GM18873 (cell line): Measurements from ENCODE around the gene GYG1.

ENCODE experiments used
- ATAC-seq: cut with Tn5 transposase; IDR thresholded peaks from one replicate; pipeline ENCODE4 v1.9.1; 2021; ENCODE audit warnings: mild to moderate bottlenecking, moderate library complexity, moderate number of reproducible peaks; ENCODE audit not compliant: unreplicated experiment, low FRiP score

The GYG1 gene

GRCh38 chr3:149016242-149016641, 24.9 kb downstream of the GYG1 start:
- ATAC-seq = no peak

- ATAC-seq = no peak
Measured at GRCh38 chr3:149016669-149017541, 25.6 kb downstream of the GYG1 start.

DNA sequence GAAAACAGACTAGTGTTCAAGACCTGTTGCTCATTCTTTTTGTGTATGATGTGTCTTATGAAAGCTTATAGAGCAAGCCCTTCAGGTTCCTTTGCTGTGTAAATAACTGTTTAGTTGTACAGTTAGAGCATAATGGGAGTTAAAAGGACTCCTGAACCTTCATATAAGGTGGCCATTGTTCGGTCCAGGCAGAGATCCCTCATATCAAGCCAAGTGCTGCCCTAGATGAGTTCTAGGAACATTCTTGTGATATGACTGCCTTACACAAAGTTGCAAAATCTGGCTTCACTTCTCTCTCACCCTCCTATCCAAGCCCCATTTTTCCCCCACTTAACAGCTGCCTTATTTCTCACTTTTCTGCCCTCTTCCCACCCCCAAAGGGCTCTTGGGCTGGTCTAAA, 26.9 kb downstream of the GYG1 start:
- ATAC-seq = no peak

DNA sequence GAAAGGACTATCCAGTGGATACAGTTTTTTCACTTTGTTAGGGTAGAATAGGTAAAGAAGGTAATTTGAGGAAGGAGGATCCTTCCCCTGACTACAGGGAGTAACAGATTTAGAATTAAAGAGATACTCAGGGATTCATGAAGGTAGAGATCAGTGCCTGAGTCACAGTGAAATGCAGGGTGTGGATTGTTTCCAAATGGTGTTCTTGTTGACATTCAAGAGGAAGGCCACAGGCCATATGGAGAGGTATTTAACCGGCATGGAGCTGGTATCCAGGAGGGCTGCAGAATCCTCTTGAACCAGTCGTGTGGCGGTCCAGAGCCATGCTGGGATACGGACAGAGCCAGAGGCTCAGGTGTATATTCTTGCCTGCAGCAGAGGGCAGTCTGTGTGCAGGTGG, 28.2 kb downstream of the GYG1 start:
- ATAC-seq = no peak

GRCh38 chr3:149020196-149020838, 29.0 kb downstream of the GYG1 start:
- no peak for ATAC-seq

- ATAC-seq = no peak
Measured at GRCh38 chr3:149020839-149021252, 29.5 kb downstream of the GYG1 start.

DNA sequence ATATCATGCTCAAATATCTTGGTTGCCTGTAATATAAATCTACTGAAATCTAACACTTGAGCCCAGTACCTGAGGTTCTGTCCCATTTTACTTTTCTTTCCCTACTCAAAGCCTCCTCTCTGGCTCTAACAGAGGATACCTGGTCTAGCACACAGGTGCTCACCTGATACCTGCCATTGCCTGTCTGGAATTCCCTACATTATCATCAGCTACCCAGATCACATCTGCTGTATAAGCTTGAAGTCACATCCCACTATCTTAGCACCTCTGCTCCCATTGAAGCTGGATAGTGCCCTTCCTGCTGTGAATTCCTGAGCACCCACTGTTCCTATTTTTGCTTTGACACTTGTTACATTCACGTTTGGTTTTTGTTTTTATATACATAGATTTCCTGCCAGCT, 30.5 kb downstream of the GYG1 start:
- ATAC-seq = no peak

- ATAC-seq = no peak
Measured at GRCh38 chr3:149023951-149024350, 32.6 kb downstream of the GYG1 start.

- no peak for ATAC-seq
Measured at GRCh38 chr3:149026718-149027117, 35.4 kb downstream of the GYG1 start.

DNA sequence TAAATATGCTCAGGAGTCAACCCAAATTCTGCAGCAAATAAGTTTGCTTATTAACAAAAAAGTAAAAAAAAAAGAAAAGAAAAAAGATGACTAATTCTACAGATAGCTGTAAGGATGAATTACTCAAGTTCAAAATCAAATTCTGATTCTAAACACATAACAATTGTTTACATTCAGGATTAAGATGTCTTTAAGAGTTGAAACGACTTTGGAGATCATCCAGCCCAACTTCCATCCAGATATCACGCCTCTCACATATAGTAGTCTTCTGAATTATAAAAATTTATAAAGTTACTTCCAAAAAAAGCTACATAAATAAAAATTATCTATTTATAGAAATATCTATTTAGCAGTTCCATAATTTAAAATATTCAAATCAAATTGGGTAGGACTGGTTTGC, 39.8 kb downstream of the GYG1 start:
- ATAC-seq = no peak

DNA sequence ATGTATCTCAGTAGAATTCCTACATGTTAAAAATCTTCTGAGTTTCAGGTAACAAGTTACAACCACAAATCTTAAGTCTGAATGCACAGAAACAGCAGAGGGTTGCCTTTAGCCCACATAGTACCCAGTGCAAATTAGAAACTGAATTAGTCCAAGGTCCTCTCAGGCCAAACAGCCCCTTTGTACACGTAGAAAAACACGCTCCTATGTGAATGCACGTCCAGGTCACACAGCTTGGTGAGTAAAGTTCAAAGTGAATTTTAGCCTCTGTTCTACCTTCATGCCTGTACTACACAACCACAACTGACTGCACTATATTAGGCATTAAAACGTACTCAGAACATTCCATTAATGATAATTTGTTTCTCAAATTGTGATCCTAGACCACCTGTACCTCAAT, 46.3 kb downstream of the GYG1 start:
- no peak for ATAC-seq

- no peak for ATAC-seq
Measured at GRCh38 chr3:149038322-149038721, 47.0 kb downstream of the GYG1 start.

DNA sequence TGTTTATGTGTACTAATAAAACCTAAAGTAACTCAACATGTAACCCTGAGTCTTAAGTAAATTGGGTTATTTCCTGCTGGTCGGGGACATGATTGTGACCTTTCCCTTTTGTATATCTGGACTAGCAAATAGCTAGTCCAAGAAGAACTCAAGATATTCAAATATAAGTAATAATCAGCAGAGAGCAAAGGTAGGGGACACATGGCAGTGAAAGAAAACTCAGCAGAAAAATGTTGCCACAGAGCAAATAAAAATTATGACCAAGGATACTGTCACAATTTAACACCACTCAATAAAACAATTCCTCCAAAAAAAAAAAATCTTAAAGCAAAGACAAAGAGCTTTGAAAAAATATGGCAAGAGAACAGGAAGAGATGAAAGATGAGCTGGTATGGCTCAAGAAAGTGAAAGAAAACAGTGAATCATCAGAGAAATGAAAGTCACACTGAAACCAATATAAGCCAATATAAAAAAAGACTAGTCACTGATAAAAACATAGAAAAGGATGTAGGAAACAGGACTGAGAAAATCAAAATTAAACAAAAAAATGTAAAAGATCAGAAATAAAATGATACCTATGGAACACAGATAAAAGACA, 51.5 kb downstream of the GYG1 start:
- ATAC-seq = peak; percentile 79

- ATAC-seq = no peak
Measured at GRCh38 chr3:149044339-149045083, 53.2 kb downstream of the GYG1 start.

GRCh38 chr3:149055575-149055974, 64.2 kb downstream of the GYG1 start:
- no peak for ATAC-seq

- ATAC-seq = no peak
Measured at GRCh38 chr3:149058198-149058597, 66.9 kb downstream of the GYG1 start.

DNA sequence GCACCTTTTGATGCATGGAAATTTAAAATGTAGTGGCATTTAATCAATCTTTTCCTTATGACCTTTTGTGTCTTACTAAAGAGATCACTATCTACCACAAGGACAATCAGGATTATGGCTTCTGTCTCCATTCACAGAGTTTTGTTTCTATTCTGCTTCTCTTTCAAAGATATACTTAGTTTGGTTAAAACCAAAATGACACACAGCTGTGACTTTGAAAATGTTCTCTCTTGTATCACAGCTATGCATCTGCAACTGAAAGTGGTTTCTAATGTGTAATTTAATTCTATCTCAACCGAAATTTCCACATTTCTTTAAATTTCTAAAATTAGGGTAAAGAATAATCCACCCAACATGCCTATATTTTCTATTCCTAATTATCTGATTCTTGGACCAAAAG, 67.3 kb downstream of the GYG1 start:
- no peak for ATAC-seq

- ATAC-seq = no peak
Measured at GRCh38 chr3:149061776-149062175, 70.4 kb downstream of the GYG1 start.

DNA sequence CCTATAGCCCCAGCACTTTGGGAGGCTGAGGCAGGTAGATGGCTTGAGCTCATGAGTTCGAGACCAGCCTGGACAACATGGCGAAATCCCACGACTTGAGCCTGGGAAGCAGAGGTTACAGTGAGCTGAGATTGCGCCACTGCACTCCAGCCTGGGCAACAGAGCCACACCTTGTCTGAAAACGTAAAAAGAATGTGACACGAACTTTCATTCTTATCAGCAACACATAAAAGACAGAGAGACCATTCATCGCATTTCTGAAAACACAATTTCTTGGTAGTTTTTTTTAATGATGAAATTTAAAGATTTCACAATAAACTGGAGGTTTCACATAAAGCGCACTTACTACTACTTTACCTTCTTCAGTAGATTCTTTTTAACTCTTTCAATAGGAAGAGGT, 76.5 kb downstream of the GYG1 start:
- no peak for ATAC-seq
